A549 (cell line): ENCODE results near the gene ADAD2.

Source experiments
- KDM1A ChIP-seq: fragments of 200-600 bp; sonication (generic); IDR thresholded peaks from 2 replicates; pipeline ENCODE4 v1.6.1; 2016; ENCODE audit warnings: low read depth, mild to moderate bottlenecking
- PHF8 ChIP-seq: fragments of 200-600 bp; sonication (generic); IDR thresholded peaks from 2 replicates; pipeline ENCODE4 v1.6.1; 2016; ENCODE audit warnings: low read depth, mild to moderate bottlenecking, antibody characterized with exemption, moderate library complexity, borderline replicate concordance
- POLR2A ChIP-seq: IDR thresholded peaks from 2 replicates; pipeline ENCODE4 v1.6.1; 2012; ENCODE audit warnings: mild to moderate bottlenecking, low read length
- POLR2AphosphoS2 ChIP-seq: conservative IDR thresholded peaks from 2 replicates; pipeline ENCODE4 v1.6.1; 2012; ENCODE audit warnings: low read length, improper control_type of control experiment, inconsistent platforms
- RCOR1 ChIP-seq: fragments of 150-350 bp; IDR thresholded peaks from 2 replicates; pipeline ENCODE4 v1.6.1; 2014; ENCODE audit warnings: antibody characterized with exemption, low read length, low read depth
- ZSCAN20 ChIP-seq: fragments of 250-450 bp; sonication (Bioruptor Pico); IDR thresholded peaks from 2 replicates; pipeline ENCODE4 v1.8.0; 2022; ENCODE audit warnings: mild to moderate bottlenecking, moderate library complexity
- TF ChIP-seq, protein P1 (sequence below): fragments of >200 bp; sonication (Bioruptor Twin); formaldehyde crosslinking; IDR thresholded peaks from 3 replicates; pipeline ENCODE4 v1.5.1; 2016
- TF ChIP-seq, protein P2 (sequence below): fragments of 200-600 bp; sonication (generic); IDR thresholded peaks from 2 replicates; pipeline ENCODE4 v1.6.1; 2016; ENCODE audit warnings: antibody characterized with exemption, mild to moderate bottlenecking, moderate library complexity
- TF ChIP-seq, protein P3 (sequence below): IDR thresholded peaks from 2 replicates; pipeline ENCODE4 v1.6.1; 2012

DNA sequence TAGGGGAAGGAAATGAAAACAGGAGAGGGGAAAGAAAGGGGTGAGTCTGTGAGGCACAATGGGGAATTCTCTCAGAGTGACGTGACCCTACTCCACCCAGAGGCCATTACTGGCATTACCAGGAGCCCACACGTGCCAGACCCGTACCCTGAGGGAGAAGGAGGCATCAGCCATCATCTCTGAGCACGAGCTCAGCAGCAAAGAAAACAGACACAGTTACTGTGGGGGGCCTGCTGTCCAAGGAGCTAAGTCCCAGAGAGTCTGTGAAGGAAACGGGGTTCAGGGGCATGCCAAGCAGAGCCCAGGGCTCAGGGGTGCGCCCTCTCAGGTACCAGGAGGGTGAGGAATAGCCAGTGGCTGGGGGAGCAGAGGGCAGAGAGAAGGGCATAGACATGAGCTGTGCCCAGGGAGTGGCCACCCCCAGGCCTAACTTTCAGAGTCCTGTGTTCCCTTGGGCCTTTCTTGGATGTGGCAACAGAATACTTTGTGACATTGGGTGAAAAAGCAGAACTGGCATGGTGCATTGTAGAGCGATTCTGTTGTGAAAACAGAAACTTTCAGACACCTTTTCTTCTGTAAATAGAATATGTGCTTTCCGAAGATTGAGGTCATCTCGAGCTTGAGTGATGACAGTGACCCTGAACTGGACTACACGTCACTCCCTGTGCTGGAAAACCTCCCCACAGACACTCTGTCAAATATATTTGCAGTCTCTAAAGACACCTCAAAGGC lies 15.4 kb upstream of the ADAD2 start:
- TF ChIP-seq, protein P1, sequence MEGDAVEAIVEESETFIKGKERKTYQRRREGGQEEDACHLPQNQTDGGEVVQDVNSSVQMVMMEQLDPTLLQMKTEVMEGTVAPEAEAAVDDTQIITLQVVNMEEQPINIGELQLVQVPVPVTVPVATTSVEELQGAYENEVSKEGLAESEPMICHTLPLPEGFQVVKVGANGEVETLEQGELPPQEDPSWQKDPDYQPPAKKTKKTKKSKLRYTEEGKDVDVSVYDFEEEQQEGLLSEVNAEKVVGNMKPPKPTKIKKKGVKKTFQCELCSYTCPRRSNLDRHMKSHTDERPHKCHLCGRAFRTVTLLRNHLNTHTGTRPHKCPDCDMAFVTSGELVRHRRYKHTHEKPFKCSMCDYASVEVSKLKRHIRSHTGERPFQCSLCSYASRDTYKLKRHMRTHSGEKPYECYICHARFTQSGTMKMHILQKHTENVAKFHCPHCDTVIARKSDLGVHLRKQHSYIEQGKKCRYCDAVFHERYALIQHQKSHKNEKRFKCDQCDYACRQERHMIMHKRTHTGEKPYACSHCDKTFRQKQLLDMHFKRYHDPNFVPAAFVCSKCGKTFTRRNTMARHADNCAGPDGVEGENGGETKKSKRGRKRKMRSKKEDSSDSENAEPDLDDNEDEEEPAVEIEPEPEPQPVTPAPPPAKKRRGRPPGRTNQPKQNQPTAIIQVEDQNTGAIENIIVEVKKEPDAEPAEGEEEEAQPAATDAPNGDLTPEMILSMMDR = peak; percentile 40; the same call in 2 of the 3 replicates
- TF ChIP-seq KDM1A = no peak
- TF ChIP-seq POLR2AphosphoS2 = no peak
- no peak for TF ChIP-seq RCOR1
- TF ChIP-seq ZSCAN20 = no peak
- TF ChIP-seq, protein P2, sequence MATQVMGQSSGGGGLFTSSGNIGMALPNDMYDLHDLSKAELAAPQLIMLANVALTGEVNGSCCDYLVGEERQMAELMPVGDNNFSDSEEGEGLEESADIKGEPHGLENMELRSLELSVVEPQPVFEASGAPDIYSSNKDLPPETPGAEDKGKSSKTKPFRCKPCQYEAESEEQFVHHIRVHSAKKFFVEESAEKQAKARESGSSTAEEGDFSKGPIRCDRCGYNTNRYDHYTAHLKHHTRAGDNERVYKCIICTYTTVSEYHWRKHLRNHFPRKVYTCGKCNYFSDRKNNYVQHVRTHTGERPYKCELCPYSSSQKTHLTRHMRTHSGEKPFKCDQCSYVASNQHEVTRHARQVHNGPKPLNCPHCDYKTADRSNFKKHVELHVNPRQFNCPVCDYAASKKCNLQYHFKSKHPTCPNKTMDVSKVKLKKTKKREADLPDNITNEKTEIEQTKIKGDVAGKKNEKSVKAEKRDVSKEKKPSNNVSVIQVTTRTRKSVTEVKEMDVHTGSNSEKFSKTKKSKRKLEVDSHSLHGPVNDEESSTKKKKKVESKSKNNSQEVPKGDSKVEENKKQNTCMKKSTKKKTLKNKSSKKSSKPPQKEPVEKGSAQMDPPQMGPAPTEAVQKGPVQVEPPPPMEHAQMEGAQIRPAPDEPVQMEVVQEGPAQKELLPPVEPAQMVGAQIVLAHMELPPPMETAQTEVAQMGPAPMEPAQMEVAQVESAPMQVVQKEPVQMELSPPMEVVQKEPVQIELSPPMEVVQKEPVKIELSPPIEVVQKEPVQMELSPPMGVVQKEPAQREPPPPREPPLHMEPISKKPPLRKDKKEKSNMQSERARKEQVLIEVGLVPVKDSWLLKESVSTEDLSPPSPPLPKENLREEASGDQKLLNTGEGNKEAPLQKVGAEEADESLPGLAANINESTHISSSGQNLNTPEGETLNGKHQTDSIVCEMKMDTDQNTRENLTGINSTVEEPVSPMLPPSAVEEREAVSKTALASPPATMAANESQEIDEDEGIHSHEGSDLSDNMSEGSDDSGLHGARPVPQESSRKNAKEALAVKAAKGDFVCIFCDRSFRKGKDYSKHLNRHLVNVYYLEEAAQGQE = no peak
- TF ChIP-seq, protein P3, sequence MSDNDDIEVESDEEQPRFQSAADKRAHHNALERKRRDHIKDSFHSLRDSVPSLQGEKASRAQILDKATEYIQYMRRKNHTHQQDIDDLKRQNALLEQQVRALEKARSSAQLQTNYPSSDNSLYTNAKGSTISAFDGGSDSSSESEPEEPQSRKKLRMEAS = no peak
- TF ChIP-seq PHF8 = no peak
- TF ChIP-seq POLR2A = no peak
